GM12892 (cell line): Measurements from ENCODE around the gene CHMP6.

Experiments
- POLR2A ChIP-seq: IDR thresholded peaks from 2 replicates; pipeline ENCODE4 v1.6.1; 2011; ENCODE audit warnings: low read depth, low read length, control low read depth
- POLR2AphosphoS5 ChIP-seq: IDR thresholded peaks from 2 replicates; pipeline ENCODE4 v1.6.1; 2011; ENCODE audit warnings: low read depth, low read length, control low read depth
- TAF1 ChIP-seq: IDR thresholded peaks from 2 replicates; pipeline ENCODE4 v1.6.1; 2011; ENCODE audit warnings: low read depth, mild to moderate bottlenecking, control low read depth, low read length, borderline replicate concordance

DNA sequence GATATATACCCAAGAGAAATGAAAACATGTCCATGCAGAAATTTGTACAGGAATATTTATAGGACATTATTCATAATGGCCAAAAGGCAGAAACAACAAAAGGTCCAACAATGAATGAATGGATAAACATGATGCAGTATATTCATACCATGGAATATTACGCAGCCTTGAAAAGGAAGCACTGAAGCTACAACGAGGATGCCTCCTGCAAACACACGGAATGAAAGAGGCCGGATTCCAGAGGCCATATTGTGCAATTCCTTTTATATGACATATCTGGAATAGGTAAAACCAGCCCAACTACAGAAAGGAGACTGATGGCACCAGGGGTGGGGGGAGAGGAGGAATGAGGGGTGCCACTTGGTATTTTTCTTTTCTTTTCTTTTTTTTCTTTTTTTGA lies 14.5 kb upstream of the CHMP6 start:
- no peak for TF ChIP-seq POLR2A
- TF ChIP-seq POLR2AphosphoS5 = no peak
- no peak for TF ChIP-seq TAF1
